CD1c-positive myeloid dendritic cell (primary cell): ENCODE data around the gene SRC.
A peak's percentile ranks its signal among the peaks of the same experiment; 100 is the strongest.

Experiments
- DNase-seq: peaks from one replicate; pipeline ENCODE4 v3.0.0-alpha.2; 2016; ENCODE audit errors: extremely low spot score

The SRC gene

DNA sequence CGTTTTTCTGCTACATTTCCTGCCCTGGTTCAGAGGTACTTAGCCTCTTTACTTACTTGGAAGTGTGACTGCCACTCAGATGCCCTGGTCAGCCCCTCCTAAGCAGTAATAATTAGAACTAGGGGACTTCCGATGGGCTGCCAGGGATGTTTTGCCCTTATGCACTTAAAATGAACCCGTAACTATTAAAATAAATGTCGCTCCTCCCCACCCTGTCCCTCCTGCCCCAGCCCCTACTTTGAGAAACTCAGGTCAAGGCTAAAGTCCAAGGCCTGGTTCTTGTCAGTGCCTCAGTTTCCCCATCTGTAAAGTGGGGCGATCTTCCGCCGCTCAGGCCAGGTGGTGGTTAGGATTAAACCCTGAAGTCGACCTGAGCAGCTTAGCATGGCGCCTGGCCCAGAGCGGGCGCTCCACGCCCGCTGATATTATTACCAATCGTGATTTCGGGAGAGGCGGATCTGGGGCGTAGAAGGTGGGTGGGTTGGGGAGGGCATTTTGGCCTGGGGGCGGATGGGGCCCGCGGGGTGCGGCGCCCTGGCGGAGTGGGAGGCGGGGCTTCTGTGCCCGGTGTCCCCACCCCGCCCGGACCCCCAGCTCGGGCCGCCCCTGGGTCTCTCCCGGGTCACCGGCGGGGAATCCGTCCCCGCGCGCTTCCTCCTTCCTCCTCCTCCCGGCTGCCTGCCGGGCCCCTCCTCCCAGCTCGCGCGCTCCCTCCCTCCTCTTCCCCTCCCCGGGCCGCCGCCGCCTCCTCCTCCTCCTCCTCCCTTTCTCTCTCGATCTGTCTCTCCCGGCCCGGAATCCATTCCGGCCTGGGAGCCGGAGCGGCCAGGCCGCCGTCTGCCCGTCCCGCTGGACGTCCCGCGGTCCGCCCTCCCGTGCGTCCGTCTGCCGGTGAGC lies at the start of gene SRC:
Gene SRC, plus strand, starts transcription at position 802 of the 897 bp plus-strand sequence. CDS start 38,014 bp downstream, outside the sequence.
- peak; percentile 54 for DNase-seq

DNA sequence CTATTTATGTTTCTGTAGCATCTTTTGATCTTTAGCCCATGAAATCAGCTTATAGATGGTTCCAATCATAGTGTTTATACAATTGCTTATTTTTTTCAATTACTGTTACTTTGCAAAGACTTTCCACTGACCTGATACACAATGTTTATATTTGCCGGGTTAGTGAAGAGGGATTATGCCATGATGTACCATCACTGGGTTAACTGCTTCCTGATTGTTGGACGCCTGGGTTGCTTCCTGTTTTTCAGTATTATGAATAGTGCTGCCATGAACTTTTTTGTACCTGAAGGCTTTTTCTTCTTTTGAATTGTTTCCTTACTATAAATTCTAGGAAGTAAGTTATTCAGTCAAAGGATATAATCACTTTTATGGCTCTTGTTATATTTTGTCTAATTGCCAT lies 49.6 kb upstream of the SRC start:
- DNase-seq, result peak; percentile 50

DNA sequence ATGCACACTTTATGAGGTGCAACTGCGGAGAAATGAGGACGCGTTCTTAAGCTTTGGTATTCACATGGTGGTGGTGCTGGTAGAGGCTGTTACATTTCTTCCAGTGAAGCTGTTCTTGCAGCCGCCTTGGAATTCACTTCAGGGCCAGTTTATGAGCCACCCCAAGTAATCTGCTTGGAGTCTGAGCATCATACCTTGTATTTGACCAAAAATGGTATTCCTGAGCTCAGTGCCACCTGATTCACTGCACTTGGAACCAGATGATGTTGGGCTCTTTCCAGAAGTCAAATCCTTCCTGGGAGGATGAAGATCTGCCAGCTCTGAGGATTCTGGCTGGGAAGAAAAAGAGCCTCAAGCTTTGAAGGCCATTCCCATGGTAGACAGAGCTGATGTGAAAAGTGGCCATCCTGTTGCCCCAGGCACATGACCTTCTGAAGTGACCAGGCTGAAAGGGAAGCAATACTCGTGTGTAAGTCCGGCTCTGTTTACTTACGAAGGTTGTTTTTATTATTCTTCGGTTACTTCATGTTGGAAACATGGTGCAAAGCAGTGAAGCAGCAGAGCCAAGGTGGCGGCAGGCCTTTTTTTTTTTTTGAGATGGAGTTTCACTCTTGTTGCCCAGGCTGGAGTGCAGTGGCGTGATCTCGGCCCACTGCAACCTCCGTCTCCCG lies 48.7 kb upstream of the SRC start:
- no peak for DNase-seq

DNA sequence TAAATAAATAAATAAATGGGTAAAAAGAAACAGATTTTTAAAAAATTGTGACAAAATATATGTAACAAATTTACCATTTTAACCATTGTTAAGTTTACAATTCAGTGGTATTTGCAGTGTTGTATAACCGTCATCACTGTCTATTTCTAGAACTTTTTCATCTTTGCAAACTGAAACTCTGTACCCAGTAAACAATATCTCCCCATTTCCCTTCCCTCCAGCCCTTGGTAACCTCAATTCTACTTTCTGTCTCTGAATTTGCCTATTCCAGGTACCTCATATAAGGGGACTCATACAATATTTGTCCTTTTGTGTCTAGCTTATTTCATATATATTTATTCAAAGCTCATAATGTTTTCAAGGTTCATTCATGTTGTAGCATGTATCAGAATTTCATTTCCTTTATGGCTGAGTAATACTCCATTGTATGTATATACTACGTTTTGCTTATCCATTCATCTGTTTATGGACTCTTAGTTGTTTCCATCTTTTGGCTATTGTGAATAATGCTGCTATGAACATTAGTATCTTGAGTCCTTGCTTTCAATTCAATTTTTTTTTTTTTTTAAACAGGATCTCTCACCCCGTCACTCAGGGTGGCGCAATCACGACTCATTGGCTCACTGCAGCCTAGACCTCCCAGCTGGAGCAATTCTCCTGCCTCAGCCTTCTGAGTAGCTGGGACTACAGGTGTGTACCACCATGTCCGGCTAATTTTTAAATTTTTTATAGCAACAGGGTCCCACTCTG lies 47.6 kb upstream of the SRC start:
- no peak for DNase-seq

DNA sequence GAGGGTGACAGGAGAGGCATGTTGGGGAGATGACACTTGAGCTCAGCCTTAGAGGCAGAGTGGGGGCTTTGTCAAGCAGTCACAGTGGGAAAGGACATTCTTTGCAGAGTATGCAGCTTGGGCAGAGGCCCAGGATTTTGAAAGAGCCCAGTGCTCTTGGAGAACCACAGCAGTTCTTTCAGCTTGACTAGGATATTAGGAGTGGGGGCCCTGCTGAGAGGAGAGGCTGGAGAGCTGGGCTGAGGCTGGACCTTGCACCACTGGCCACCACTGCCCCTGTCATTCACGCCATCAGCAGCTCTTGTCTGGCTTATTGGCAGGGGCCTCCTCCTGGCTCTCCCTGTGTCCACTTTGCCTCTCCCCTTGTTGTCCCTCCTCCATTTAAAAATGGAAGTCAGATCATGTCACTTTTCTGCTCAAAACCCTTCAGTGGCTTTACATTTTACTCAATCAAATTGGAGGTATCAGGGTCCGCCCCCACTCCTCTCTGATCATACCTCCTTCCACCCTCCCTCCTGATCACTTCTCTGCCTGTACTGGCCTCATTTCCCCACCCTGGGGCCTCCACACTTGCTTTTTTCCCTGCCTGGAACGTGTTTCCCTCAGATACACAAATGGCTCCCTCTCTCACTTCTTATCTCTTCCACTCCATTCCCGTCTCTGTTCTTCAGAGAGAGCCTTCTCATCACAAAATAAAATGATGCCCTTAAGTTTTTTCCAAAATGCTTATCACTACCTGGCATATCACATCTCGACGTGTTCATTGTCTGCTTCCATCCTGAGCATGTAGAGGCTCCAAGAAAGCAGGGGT lies 46.0 kb upstream of the SRC start:
- DNase-seq, result no peak

GRCh38 chr20:37301120-37301519 lies 44.8 kb upstream of the SRC start:
- DNase-seq, result no peak

DNA sequence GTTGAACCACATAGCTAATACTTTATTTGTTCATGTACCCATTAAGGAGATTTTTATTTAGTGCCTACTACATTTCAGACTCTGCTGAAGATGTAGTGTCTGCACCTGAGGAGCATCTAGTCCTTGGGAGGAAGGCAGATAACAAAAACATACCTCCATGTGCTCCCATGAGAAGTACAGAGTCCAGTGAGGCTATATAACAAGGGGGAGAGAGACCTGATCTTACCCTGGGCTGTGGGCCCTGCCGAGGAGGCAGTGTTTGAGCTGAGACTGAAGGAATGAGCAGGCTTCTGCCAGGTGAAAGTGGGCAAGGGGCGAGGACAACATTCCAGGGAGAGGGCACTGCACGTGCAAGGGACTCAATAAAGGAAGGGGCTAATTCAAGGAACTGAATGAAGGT lies 44.4 kb upstream of the SRC start:
- DNase-seq, result no peak

DNA sequence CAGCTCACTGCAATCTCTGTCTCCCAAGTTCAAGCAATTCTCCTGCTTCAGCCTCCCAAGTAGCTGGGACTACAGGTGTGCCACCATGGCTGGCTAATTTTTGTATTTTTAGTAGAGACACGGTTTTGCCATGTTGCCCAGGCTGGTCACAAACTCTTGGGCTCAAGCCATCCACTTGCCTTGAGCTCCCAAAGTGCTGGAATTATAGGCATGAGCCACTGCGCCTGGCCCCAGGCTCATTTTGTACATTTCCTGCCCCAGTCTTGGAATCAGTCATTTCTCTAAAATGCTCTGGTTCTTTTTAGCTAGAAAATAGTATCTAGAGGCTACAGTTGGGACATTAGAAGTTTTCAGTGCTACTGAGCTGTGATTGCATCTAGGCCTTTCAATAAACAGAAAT lies 43.0 kb upstream of the SRC start:
- DNase-seq, result no peak

- DNase-seq, result no peak
These were observed 42.3 kb upstream of the SRC start for GRCh38 chr20:37303637-37304036.

GRCh38 chr20:37305079-37305478 lies 40.9 kb upstream of the SRC start:
- no peak for DNase-seq

- no peak for DNase-seq
These were observed 40.1 kb upstream of the SRC start for GRCh38 chr20:37305839-37306238.

- no peak for DNase-seq
These were observed 37.6 kb upstream of the SRC start for GRCh38 chr20:37308086-37309050.

- no peak for DNase-seq
These were observed 36.6 kb upstream of the SRC start for GRCh38 chr20:37309290-37309689.

DNA sequence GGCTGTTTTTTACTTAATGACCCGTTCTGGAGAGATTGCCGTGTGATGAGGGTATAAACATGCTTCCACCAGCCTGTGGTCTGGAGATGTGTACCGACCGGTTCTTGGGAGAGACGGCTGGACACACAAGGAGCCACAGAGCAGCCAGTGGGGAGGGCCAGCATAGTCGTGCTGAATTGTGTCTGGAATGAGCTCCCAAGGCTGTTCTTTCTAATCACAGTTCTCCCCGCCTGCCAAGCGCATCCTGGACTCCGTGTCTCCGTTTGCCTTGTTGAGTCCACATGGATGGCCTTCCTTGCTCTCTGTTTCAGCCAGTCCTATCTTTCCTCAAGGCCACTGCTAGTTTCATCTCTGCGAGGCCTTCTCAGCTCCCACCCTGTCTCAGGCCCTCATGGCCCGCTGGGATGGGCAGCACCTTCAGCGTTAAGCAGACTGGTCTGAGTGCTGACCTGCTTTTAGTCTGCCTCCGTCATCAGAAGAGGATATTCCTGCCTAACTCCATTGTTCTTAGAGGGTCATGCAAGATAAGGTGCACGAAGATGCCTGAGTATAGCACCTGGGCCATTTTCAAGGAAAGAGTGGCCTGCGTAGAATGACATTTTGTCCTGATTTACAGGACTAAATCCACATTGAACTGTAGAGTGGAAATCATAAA lies 35.9 kb upstream of the SRC start:
- DNase-seq, result no peak

DNA sequence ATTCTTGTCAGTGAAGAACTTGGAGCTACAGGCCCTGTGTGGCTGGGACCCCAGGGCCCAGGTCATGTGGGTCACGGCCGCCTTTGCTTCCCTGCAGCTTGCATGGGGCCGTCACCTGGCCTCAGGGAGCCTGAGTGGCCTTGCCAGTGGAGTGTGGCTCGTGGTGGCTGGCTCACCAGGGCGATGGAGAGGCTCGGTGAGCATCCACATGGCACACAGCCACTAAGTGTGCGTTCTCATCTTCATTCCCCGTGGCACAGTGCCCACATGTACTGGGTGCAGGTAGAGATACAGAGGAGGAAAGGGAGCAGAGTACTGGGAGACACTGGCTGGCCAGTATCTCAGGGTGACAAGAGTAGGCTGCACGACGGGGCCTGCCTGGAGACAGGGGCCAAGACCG lies 35.0 kb upstream of the SRC start:
- no peak for DNase-seq

GRCh38 chr20:37311710-37312355 lies 34.1 kb upstream of the SRC start:
- DNase-seq, result no peak

DNA sequence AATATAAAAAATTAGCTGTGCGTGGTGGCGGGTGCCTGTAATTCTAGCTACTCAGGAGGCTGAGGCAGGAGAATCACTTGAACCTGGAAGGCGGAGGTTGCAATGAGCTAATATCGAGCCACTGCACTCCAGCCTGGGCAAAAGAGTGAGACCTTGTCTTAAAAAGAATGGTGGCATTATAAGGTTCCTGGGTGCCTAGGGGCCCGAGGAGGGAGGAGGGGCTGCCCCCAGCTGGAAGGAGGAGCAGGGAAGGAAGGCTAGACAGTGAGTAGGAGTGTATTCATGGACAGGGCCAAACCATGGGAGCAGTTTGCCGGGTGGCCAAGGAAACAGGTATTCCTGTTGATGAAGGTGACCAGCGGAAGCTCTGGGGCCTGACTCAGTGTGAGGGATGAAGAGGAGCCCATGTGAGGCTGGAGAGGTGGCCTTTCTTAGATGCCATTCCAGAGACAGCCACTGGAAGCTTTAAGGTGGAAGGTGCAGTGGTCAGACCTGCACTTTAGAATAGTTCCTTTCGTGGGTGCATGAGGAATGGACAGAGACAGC lies 32.3 kb upstream of the SRC start:
- DNase-seq, result no peak

DNA sequence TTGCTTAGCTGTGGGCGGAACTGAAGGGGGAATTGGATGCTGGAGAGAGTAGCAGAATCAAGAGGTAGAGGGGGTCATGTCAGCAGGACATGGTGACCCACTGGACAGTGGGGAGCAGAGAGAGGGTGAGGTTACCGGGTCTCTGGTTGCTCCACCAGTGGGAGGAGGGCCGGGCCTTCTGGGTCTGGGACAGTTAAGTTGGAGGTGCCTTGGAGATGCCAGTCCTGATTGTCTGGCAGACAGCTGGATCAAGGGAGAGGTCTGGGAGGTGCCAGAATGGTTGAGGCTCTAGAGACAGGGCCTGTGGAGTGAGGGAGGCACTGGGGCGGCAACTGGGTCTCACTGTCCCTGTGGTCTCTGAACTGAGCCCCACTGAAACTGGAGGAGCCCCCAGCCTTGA lies 31.8 kb upstream of the SRC start:
- no peak for DNase-seq

GRCh38 chr20:37314617-37315016 lies 31.3 kb upstream of the SRC start:
- DNase-seq, result no peak
